NT2/D1 (cell line): Measurements from ENCODE around the gene MCOLN2.

ENCODE experiments used
- SUZ12 ChIP-seq: IDR thresholded peaks from 2 replicates; pipeline ENCODE4 v1.6.1; 2011; ENCODE audit not compliant: insufficient read length, insufficient read depth; ENCODE audit errors: extremely low read depth
- YY1 ChIP-seq: IDR thresholded peaks from 2 replicates; pipeline ENCODE4 v1.6.1; 2011; ENCODE audit not compliant: insufficient read length, insufficient read depth
- ZNF274 ChIP-seq: IDR thresholded peaks from 2 replicates; pipeline ENCODE4 v1.6.1; 2011; ENCODE audit warnings: mild to moderate bottlenecking, low read depth, low read length

DNA sequence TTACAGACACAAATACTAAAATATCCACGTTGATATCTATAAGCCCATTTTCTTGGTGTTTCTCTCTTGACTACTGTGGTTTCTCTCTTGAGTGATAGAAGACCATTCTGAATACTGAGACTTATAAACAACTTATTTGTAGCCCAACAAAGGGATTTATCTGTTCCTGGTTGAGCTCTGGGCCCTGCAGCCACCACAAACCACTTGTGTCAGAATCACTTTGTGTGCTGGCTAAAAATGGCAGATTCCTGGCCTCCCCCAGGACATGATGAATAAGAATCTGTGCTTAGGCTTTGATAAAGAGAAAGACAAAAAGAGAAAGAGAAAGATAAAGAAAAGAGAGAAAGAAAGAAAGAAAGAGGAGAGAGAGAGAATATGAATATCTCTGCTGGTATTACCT is 18.9 kb upstream of the MCOLN2 start:
- TF ChIP-seq SUZ12, result no peak
- no peak for TF ChIP-seq YY1
- no peak for TF ChIP-seq ZNF274
